OCI-M2 (cell line): ENCODE measurements around the gene CDA.
A peak's percentile ranks its signal among the peaks of the same experiment; 100 is the strongest.

Experiments used
- DNase-seq: peaks from one replicate; lab custom pipeline; 2025; ENCODE audit not compliant: unreplicated experiment; lab: John Stamatoyannopoulos, UW

Gene CDA

DNA sequence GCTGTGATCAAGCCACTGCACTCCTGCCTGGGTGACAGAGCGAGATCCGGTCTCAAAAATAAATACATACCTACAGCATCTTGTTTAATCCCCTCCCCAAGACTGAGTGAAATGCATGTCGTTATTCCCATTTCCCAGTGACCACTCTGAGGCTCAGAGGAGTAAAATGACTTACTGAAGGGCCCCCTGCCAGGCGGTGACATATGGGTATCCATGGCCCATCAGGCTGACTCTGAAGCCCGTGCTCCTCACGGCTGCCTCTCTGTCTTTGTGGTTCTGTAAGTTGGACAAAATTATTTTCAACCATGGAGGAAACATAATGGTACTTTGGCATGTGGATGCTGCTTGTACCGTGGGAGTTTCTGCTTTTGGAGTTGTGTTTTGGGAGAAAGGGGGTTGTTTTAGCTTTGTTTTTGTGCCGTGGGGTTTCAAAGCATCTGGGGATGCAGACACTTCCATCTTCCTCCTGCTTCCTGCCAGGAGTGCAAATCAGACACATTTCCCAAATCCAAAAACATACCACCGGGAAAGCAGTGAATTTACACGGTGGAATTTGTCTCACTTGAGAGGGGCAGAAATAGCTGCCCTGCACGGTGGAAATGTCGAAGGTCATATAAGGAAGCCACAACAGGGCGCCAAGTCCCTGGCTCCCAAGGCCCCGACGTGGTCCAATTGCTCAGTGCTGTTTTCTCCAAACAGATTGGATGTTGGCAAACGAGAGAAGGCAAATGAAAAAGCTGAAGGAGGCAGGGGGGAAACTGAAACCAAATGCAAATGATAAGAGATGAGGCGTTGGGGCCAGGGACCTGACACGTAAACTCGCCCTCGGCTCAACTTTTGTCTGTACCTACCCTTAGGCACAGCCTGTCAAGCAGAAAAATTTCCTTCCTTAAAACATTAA is 27.3 kb downstream of the CDA start:
- no peak for DNase-seq

DNA sequence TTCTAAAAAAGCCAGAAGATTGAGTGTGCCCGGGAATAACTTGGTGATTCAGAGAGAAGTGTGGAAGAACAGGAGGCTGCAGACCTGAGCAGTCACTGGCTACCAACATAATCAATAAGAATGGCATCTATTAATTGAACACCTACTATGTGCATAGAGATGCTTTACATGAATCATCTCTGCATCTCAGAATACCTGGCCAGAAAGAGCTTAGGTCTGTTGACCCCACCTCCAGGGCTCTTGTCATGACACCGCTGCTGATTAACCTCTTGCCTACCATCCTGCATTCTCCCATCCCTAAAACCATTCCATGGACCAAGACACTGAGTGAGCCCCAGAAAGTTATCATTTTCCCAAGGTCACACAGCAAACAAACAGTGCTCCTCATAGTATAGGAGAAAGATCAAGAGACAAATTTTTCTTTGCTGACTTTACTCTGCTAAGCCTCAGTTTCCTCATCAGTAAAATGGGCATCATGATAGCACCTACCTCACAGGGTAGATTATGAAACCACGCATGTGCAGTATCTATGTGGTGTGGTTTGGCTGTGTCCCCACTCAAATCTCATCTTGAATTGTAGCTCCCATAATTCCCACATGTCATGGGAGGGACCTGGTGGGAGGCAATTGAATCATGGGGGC is 28.1 kb downstream of the CDA start:
- DNase-seq, result no peak

DNA sequence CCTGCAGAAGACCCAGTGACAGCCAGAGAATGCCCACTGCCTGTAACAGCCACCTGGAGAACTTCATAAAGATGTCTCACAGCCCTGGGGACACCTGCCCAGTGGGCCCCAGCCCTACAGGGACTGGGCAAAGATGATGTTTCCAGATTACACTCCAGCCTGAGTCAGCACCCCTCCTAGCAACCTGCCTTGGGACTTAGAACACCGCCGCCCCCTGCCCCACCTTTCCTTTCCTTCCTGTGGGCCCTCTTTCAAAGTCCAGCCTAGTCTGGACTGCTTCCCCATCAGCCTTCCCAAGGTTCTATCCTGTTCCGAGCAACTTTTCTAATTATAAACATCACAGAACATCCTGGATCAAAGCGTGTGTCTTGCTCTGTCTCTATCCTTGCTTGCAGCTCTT is 29.7 kb downstream of the CDA start:
- DNase-seq, result no peak

DNA sequence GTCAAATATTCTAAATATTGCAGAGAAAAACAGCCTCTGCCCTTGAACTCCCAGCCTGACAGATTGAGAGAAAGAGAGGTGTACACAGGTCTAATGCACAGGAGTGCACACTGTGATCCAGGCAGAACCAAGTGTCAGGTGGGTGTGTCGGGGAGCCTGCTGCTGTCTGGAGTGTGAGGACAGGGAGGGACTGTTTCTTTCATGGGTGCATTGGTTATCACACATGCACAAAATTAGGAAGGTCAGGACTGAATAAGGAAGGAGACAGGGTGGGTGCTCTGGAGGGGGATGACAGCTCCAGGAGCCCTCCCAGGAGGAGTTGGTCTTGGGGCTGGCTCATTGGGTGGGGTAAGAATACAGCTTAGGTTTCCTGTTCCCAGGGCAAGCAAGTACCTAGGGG is 31.1 kb downstream of the CDA start:
- no peak for DNase-seq

DNA sequence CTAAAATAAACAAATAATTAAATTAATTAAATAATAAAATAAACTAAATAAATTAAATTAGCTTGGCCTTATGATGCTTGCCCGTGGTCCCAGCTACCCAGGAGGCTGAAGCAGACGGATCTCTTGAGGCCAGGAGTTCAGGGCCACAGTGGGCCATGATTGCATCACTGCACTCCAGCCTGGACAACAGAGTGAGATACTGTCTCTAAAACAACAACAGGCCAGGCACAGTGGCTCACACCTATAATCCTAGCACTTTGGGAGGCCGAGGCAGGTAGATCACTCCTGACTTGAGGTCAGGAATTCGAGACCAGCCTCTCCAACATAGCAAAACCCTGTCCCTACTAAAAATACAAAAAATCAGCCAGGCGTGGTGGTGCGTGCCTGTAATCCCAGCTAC is 32.1 kb downstream of the CDA start:
- DNase-seq, result no peak

DNA sequence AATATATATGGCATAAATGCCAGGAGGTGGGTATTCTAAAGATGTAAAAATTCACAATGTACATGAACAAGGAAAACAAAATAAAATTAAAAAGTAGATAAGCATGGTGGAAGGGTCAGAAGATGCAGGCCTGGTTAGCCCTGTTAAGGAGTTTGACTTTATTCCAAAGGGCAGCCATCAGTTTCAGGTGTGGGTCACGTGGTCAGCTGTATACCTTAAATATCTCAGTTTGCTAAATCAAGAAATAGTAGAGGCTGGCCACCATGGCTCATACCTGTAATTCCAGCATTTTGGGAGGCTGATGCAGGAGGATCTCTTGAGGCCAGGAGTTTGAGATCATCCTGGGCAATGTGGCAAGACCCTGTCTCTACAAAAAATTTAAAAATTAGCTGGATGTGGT is 35.8 kb downstream of the CDA start:
- no peak for DNase-seq

DNA sequence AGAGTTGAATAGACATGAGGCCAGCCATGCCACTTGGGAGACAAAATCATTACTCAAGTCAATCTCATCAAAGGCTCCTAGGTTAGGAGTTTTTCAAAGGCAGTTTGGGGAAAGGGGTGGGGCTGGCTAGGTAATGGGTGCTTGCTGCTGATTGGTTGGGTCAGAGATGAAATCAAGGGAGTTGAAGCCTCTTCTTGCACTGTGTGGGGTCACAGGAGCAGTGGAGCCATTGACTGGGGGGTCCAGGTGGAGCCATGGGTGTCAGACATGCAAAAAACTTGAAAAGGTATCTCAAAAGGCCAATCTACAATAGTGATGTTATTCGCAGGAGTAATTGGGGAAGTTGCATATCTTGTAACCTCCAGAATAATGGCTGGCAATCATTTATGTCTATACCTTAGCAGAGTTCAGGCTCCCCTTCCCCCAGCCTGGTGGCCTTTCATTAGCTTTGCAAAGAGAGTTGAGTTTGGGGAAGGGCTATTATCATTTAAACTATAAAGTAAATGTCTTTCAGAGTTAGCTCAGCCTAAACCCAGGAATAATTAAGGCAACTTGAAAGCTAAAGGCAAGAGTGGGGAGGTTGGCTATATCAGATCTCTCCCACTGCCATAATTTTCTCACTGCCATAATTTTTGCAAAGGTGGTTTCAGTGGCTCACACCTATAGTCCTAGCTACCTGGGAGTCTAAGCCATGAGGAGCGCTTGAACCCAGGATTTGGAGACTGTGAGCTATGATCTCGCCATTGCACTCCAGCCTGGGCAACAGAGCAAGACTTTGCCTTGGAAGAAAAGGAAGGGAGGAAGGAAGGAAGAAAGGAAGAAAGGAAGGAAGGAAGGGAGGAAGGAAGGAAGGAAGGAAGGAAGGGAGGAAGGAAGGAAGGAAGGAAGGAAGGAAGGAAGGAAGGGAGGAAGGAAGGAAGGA is 36.5 kb downstream of the CDA start:
- DNase-seq, result no peak

DNA sequence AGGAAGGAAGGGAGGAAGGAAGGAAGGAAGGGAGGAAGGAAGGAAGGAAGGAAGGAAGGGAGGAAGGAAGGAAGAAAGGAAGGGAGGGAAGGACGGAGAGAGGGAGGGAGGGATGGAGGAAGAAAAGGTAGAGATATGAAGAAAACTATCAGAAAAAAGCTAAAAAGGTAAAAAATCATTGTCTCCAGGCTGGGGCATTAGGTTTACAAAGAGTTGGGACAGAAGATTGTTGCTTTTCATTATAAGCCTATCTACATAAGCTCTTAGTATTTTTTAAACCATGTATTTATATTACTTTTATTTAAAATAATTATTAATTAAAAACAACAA is 37.2 kb downstream of the CDA start:
- no peak for DNase-seq

DNA sequence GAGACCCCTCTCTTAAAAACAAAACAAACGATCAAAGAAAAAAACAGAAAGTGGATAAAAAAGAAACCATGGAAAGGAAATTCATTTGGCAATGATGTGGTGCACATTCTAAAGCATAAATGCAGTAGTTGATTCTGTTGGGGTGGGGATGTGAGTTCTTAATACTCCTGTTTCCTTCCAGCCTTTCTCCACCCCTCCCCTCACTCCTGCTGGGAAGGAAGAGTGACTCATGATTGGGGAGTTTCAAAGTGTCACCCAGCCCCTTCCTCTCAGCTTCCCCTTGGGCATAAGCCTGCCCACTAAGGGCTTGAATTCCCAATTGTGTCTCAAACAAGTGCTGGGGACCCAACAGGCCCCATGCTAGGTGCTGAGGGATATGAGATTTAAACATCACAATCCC is 37.6 kb downstream of the CDA start:
- no peak for DNase-seq

DNA sequence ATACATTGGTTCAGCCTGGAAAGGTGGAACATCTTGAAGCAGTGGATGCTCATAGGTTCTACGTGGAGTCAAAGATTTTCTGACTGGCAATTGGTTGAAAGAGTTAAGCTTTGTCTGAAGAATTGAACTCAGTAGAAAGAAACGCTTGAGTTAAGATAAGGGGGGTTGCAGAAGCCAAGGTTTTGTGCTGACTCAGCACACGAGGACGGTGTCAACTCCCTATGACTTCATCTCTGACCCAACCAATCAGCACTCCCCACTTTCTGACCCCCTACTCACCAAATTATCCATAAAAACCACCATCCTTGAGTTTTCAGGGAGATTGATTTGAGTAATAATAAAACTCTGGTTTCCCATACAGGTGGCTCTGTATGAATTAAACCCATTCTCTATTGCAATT is 41.8 kb downstream of the CDA start:
- DNase-seq, result no peak

DNA sequence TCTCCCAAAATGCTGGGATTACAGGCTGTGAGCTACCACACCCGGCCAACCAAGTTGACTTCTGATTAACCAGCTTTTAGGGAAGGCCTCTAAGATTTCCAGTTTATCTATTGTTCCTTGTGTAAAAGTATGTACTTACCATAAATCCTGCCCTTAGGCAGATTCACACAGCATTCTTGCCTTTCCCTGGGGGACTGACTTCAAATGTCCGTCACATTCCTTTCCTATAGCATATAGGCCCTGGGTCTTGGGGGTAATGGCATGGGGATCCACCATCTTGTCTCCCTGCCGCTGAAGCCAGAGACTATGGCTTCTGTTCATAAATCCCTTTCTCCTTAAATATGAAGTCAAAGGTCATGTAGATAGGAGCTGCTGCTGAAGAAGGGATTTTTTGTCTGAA is 43.5 kb downstream of the CDA start:
- no peak for DNase-seq

DNA sequence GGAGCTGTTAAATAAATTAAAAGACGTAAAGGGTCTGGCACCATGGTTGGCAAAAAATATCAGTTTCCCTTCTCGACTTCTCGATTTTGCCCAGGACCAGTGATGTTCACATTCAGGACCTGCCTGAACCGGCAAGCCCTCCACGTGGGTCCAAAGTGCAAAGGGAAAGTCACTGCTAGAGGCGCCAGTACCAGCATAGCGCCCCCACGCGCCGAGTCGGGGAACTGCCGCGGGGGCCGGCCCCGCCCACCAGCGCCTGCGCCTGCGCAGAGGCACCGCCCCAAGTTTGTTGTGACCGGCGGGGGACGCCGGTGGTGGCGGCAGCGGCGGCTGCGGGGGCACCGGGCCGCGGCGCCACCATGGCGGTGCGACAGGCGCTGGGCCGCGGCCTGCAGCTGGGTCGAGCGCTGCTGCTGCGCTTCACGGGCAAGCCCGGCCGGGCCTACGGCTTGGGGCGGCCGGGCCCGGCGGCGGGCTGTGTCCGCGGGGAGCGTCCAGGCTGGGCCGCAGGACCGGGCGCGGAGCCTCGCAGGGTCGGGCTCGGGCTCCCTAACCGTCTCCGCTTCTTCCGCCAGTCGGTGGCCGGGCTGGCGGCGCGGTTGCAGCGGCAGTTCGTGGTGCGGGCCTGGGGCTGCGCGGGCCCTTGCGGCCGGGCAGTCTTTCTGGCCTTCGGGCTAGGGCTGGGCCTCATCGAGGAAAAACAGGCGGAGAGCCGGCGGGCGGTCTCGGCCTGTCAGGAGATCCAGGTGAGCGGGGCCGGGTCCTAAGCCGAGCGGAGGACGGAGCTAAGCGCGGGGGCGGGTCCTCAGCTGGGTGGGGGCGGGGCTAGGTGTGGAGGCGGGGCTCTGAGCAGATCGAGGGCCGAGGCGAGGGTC is 44.5 kb downstream of the CDA start, which contains the start of gene PINK1:
PINK1 (plus strand) TSS at position 269 of the 875 bp plus-strand sequence; CDS start at position 360, 91 bp downstream.
- peak; percentile 32 for DNase-seq

DNA sequence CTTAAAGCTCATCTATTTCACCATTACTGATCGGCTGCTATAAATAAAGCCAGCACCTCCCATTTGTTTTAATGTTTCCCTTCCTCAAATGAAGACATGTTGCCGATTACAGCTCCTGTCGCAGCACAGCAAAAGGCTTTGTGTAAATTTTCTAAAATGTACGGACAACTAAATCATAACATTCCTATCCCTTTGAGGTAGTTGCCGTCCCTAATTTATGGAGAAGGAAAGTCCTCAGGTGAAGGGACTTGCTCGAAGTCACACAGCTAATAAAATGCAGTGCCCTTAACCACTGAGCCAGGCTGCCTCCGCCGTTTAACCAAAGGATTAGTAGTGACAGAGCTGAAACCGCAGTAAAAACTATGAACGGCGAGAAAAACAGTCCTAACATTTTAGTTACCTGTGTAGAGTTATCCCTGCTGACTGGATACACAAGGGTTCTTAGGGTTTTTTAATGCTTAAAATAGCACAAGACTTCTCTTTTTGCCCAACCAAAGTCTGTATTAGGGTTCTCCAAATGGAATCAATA is 45.2 kb downstream of the CDA start:
- DNase-seq, result no peak

DNA sequence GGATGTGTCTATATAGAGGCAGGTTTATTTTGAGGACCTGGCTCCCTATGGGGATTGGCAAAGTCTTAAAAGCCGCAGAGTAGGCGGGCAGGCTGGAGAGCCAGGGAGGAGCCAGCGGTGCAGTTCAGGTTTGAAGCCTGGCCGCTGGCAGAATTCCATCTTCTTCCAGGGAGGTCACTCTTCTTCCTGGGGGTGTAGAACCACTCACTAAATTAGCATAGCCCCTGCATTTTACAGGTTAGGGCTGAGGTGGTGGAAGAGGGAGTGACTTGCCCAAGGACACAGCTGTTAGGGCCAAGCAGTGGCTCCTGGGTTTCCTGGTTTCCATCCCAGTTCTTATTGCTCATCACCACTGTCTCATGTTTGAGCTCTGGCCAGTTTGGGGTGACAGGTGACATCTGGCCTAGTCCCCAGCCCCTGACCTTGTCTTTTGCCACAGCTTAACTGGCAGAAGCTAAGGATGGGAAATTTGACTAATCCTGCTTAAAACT is 45.7 kb downstream of the CDA start:
- peak; percentile 14 for DNase-seq

DNA sequence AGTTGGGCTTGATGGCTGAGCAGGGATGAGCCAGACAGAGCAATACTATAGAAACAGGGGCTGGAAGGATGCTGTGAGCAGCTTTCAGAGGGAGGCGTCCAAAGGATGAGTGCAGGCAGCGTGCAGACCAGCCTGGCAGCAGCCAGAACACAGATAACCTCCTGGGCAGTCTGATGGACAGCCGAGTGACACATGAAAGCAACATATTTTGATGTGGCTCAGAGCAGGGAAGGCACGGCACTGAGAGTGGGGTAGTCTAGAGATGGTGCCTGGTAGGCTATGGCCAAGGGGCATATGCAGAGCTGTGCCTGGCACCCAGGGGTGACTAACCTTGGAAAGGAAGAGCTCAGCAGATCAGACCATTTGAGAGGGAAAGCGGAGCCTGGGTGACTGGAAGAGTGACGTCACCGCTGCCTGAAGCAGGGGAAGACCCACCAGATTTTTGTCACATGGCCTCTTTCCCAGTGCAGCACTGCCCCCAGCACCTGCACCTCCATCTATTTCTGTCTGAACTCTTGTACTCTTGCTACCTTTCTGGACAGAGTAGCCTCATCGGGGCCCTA is 48.0 kb downstream of the CDA start:
- DNase-seq, result no peak

DNA sequence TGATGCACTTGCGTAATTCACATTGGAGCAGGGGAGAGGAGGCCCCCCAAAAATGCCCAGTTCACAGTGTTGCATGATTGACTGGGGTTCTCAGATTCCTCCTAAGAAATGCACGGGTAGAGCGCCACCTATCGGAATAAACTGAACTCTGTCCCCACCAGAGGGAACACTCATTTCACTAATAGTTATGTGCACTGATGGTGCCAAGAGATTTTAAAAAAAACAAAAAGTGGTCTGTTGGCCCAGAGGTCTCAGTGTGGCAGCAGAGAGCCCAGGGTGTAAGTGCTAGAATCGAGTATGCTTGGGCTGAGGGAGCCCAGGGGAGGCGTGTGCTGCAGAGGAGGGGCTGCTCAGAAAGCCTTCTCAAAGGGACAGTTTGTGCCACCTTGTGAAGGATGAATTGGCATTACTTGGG is 51.3 kb downstream of the CDA start:
- no peak for DNase-seq

DNA sequence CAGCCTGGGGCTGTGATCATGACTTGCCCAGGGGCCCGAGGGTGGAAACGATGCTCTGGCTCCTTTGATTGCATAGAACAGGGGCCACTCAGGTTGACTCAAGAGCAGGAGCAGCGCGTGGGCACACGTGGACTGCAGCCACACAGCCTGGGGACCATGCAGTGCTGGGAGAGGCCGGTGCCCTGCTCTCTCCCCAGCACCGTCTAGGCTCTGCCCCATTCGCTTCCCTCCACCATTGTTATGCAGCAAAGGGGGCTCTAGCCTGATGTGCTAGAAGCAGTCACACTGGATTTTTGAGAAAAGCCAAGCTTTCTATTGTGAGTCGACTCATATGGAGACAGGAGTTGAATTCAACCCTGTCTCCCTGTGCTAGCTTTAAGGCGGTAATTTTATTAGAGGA is 53.1 kb downstream of the CDA start:
- DNase-seq, result no peak

DNA sequence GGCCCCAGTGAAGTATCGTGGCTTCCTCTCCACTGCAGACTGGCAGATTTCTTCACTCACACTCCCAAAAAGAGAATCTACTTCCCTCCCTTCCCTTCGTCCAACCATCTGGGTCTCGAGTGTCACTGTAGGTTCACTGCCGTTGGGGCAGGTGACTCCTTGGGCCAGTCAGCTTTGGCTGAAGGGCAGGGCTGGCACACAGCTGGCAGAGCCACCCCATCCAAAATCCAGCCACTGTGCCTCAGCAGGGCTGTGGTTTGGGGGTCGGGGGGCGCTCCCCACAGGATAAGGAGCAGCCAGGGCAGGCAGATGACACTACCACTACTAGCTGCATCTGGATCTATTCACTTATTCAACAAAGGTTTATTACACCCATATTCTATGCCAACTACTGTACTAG is 54.2 kb downstream of the CDA start:
- DNase-seq, result no peak

DNA sequence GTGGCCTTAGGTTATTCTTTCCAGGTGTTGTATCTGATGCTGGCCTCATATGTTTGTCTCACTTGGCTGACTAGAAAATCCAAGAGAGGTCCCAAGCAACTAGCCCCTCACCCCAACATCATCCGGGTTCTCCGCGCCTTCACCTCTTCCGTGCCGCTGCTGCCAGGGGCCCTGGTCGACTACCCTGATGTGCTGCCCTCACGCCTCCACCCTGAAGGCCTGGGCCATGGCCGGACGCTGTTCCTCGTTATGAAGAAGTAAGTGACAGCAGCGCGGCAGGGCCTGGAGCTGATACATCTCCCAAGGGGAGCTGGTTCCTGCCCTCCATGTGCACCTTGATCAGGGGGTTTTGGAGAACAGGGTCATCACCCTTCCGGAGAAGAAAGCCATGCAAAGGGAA is 55.5 kb downstream of the CDA start:
- DNase-seq, result no peak

DNA sequence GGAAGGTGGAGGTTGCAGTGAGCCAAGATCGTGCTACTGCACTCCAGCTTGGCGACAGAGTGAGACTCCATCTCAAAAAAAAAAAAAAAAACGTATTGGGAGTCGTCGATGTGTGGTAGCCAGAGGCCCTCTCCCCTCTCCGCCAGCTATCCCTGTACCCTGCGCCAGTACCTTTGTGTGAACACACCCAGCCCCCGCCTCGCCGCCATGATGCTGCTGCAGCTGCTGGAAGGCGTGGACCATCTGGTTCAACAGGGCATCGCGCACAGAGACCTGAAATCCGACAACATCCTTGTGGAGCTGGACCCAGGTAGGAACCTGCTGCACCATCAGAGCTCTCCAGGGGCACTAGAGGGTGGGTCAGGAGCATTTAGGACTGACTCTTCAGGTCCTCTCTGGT is 56.5 kb downstream of the CDA start:
- no peak for DNase-seq
